PC-9 (cell line): ENCODE results near the gene IGFLR1. TPM values are rescaled to one million over a fixed set of nuclear protein-coding genes. Genes with fewer than 3 reads are reported as not detected.

Experiments used
- BruUV-seq: library from RNA; stranded (reverse); fragments of 400-500 nt; replicated peaks from 2 replicates; lab custom pipeline; 2021; lab: Mats Ljungman, UMichigan
- CTCF ChIA-PET: fragments of 300-600 bp; sonication (Branson Sonifier 250); formaldehyde crosslinking; loops from one replicate; lab custom pipeline; 2022; ENCODE audit warnings: antibody characterized with exemption; lab: Charles Lee
- POLR2A ChIA-PET: fragments of 300-600 bp; sonication (Branson Sonifier 250); formaldehyde crosslinking; loops from one replicate; lab custom pipeline; 2022; ENCODE audit warnings: antibody characterized with exemption; ENCODE audit not compliant: unreplicated experiment; lab: Charles Lee
- DNase-seq, 2 experiments: peaks; one replicate each; pipeline versions ENCODE4 v3.0.0 to v3.0.0-alpha.2; 2015 to 2022; ENCODE audit warnings: mixed read lengths in 1 of 2
- H2AFZ ChIP-seq: fragments of 200-600 bp; sonication (generic); 2 replicates; pipeline ENCODE4 v1.8.1; 2017; ENCODE audit warnings: antibody characterized with exemption
- H3F3A ChIP-seq: fragments of 200-600 bp; sonication (generic); 2 replicates; pipeline ENCODE4 v1.8.1; 2017; ENCODE audit warnings: antibody characterized with exemption, mild to moderate bottlenecking, low read depth; ENCODE audit not compliant: insufficient read depth
- H3K27ac ChIP-seq: fragments of 200-600 bp; sonication (generic); 2 replicates; pipeline ENCODE4 v1.6.1; 2016; ENCODE audit warnings: mixed run types
- H3K27me3 ChIP-seq: fragments of 200-600 bp; sonication (generic); 2 replicates; pipeline ENCODE4 v1.6.1; 2016; ENCODE audit warnings: low read depth, mixed run types; ENCODE audit not compliant: insufficient read depth
- H3K36me3 ChIP-seq: fragments of 200-600 bp; sonication (generic); 2 replicates; pipeline ENCODE4 v1.6.1; 2016; ENCODE audit warnings: low read depth, mixed run types
- H3K4me1 ChIP-seq: fragments of 200-600 bp; sonication (generic); replicated peaks from 2 replicates; pipeline ENCODE4 v1.6.1; 2016; ENCODE audit warnings: mixed run types; ENCODE audit not compliant: insufficient read depth
- H3K4me2 ChIP-seq: fragments of 200-600 bp; sonication (generic); 2 replicates; pipeline ENCODE4 v1.6.1; 2017; ENCODE audit warnings: mixed run types
- H3K4me3 ChIP-seq: fragments of 200-600 bp; sonication (generic); 2 replicates; pipeline ENCODE4 v1.6.1; 2016; ENCODE audit warnings: mixed run types
- H3K79me2 ChIP-seq: fragments of 200-600 bp; sonication (generic); 2 replicates; pipeline ENCODE4 v1.6.1; 2017; ENCODE audit warnings: low read depth, mixed run types
- H3K9me2 ChIP-seq: fragments of 200-600 bp; sonication (generic); 2 replicates; pipeline ENCODE4 v1.8.1; 2017; ENCODE audit warnings: mild to moderate bottlenecking; ENCODE audit not compliant: insufficient read depth
- H3K9me3 ChIP-seq: fragments of 200-600 bp; sonication (generic); 2 replicates; pipeline ENCODE4 v1.8.1; 2016; ENCODE audit warnings: low read depth; ENCODE audit not compliant: insufficient read depth
- H4K20me1 ChIP-seq: fragments of 200-600 bp; sonication (generic); 2 replicates; pipeline ENCODE4 v1.8.1; 2017; ENCODE audit not compliant: insufficient read depth
- EZH2 ChIP-seq: fragments of 200-600 bp; sonication (generic); IDR thresholded peaks from 2 replicates; pipeline ENCODE4 v1.8.0; 2017; ENCODE audit warnings: antibody characterized with exemption, low read depth
- intact Hi-C: fragments of 100-400 bp; cut with micrococcal nuclease; formaldehyde crosslinking; loops from one replicate; pipeline ENCODE4 v1.10.0; 2022; ENCODE audit not compliant: unreplicated experiment
- total RNA-seq: library from RNA; stranded (reverse); gene quantifications from 2 replicates; pipeline ENCODE4 v1.2.3, GENCODE V29; 2021
- TF ChIP-seq, protein P1 (sequence below): fragments of 200-600 bp; sonication (generic); conservative IDR thresholded peaks from 2 replicates; pipeline ENCODE4 v1.6.1; 2017; ENCODE audit warnings: mixed run types, antibody characterized with exemption, mild to moderate bottlenecking, moderate library complexity

IGFLR1 gene
- total RNA-seq, 1 experiment from 2014 or later = 9.7 TPM

GRCh38 chr19:35704218-35704617, 38.0 kb downstream of the IGFLR1 start, which contains the start of gene ZBTB32:
TSS of gene ZBTB32 (plus strand) at chr19:35704558. CDS start at chr19:35714627, 10,069 bp downstream.
- H3F3A ChIP-seq = no peaks in the 10 kb centered on the region
- H3K4me2 ChIP-seq = peak within 1 kb of the TSS; percentile 93; the same call in 1 of the 2 replicates
- ChIA-PET CTCF (no interaction called here), POLR2A (no interaction called here)
- H3K27me3 ChIP-seq = no peaks in the 10 kb centered on the region
- TF ChIP-seq EZH2 = no peak
- TF ChIP-seq, protein P1, sequence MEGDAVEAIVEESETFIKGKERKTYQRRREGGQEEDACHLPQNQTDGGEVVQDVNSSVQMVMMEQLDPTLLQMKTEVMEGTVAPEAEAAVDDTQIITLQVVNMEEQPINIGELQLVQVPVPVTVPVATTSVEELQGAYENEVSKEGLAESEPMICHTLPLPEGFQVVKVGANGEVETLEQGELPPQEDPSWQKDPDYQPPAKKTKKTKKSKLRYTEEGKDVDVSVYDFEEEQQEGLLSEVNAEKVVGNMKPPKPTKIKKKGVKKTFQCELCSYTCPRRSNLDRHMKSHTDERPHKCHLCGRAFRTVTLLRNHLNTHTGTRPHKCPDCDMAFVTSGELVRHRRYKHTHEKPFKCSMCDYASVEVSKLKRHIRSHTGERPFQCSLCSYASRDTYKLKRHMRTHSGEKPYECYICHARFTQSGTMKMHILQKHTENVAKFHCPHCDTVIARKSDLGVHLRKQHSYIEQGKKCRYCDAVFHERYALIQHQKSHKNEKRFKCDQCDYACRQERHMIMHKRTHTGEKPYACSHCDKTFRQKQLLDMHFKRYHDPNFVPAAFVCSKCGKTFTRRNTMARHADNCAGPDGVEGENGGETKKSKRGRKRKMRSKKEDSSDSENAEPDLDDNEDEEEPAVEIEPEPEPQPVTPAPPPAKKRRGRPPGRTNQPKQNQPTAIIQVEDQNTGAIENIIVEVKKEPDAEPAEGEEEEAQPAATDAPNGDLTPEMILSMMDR = no peak
- no peaks in the 10 kb centered on the region for H3K9me2 ChIP-seq
- H3K4me3 ChIP-seq = no peak within 1 kb of the TSS
- no peaks in the 10 kb centered on the region for H3K79me2 ChIP-seq
- H3K9me3 ChIP-seq = no peaks in the 10 kb centered on the region
- no peak within 1 kb of the TSS for H3K27ac ChIP-seq
- intact Hi-C loops = no loop called here
- no TSS peak for BruUV-seq
- no peak within 1 kb of the TSS for H2AFZ ChIP-seq
- peak in 1 of 2 experiments; percentile 35 for DNase-seq
- H3K4me1 ChIP-seq = peaks cover 6% of the 10 kb centered on the region; the same call in 1 of the 2 replicates
- H4K20me1 ChIP-seq = no peaks in the 10 kb centered on the region
- no peaks in the 10 kb centered on the region for H3K36me3 ChIP-seq

GRCh38 chr19:35703343-35703742, 38.9 kb downstream of the IGFLR1 start:
- TF ChIP-seq EZH2 = no peak
- TF ChIP-seq, protein P1 = no peak
- H3K79me2 ChIP-seq = no peaks in the 10 kb centered on the region
- no peak overlapping the region for H3K4me3 ChIP-seq
- DNase-seq = no peak
- POLR2A ChIA-PET = interaction anchor here (0.6 to 1.5 kb wide), 2 partner anchors 59 to 199 kb away, joined by 7 to 14 read pairs; no protein-coding TSS in a partner anchor
- BruUV-seq = no TSS peak
- intact Hi-C loops = no loop called here
- H3K9me3 ChIP-seq = no peaks in the 10 kb centered on the region
- no peaks in the 10 kb centered on the region for H4K20me1 ChIP-seq
- H3F3A ChIP-seq = no peaks in the 10 kb centered on the region
- H2AFZ ChIP-seq = no peak overlapping the region
- H3K4me2 ChIP-seq = peak overlapping the region; percentile 93; the same call in 1 of the 2 replicates
- no peaks in the 10 kb centered on the region for H3K27me3 ChIP-seq
- peaks cover 2% of the 10 kb centered on the region; the same call in 1 of the 2 replicates for H3K4me1 ChIP-seq
- no peaks in the 10 kb centered on the region for H3K36me3 ChIP-seq
- H3K9me2 ChIP-seq = no peaks in the 10 kb centered on the region
- CTCF ChIA-PET = interaction anchor here (0.7 kb wide), 1 partner anchor 46 kb away, joined by 5 read pairs; no protein-coding TSS in a partner anchor
- no peak overlapping the region for H3K27ac ChIP-seq

- Histone ChIP-seq H2AFZ (peak overlapping the region; percentile 93), H3K4me3 (peak overlapping the region; percentile 72), H3K27me3 (no peaks in the 10 kb centered on the region), H3K4me2 (peak overlapping the region; percentile 93), H3F3A (no peaks in the 10 kb centered on the region), H3K79me2 (no peaks in the 10 kb centered on the region), H3K36me3 (no peaks in the 10 kb centered on the region), H3K9me3 (no peaks in the 10 kb centered on the region), H3K27ac (no peak overlapping the region), H3K9me2 (no peaks in the 10 kb centered on the region), H4K20me1 (no peaks in the 10 kb centered on the region), H3K4me1 (no peaks in the 10 kb centered on the region)
- no TSS peak for BruUV-seq
- POLR2A ChIA-PET = interaction anchor here (0.6 to 1.5 kb wide), 4 partner anchors 58 to 198 kb away, joined by 3 to 14 read pairs (median 5); no protein-coding TSS in a partner anchor
- intact Hi-C loops = no loop called here
- CTCF ChIA-PET = interaction anchor here (0.7 kb wide), 1 partner anchor 562 kb away, joined by 5 read pairs; no protein-coding TSS in a partner anchor
- TF ChIP-seq EZH2 = no peak
- TF ChIP-seq, protein P1 = no peak
- peak; percentile 90 to 94 for DNase-seq
These were observed 39.8 kb downstream of the IGFLR1 start for GRCh38 chr19:35702223-35703012.
